Ammon's horn (tissue), 1 donor: ENCODE measurements around the gene NPPC.
"Not testable (repeated sequence)": the region's sequence is repeated elsewhere in the genome, so short reads cannot be mapped to it uniquely, and the experiment has no call there.

Experiments used
- DNase-seq: peaks from one replicate; pipeline ENCODE4 v3.0.0-alpha.2; 2016; ENCODE audit warnings: low spot score

NPPC gene, protein sequence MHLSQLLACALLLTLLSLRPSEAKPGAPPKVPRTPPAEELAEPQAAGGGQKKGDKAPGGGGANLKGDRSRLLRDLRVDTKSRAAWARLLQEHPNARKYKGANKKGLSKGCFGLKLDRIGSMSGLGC

DNA sequence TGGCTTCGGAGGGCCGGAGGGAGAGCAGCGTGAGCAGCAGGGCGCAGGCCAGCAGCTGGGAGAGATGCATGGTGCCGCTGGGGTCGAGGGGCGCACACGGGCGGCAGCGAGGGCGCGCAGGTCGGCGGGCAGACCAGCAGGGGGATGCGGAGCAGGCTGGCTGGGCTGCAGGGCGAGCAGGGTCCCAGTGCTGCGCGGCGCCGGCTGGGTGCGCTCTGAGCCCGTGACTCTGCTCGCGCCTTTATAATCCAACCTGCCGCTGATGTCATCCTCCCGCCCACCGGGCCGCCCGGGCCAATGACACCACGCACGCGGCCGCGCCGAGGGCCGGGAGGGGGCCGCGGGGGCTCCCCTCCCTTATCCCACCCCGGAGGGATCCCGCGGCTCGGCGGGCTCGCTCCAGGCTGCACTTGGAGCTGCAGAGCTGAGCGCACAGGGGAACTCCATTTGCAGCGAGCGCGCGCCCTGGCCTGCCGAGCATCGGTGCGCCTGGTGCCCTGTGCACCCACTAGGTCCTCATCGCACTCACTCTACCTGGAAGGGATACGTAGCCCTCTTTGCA, at the start of gene NPPC:
Gene NPPC, minus strand, starts transcription at position 217 of the 562 bp plus-strand sequence. Its CDS starts 147 bp downstream, at position 70.
- DNase-seq, result peak; percentile 81

DNA sequence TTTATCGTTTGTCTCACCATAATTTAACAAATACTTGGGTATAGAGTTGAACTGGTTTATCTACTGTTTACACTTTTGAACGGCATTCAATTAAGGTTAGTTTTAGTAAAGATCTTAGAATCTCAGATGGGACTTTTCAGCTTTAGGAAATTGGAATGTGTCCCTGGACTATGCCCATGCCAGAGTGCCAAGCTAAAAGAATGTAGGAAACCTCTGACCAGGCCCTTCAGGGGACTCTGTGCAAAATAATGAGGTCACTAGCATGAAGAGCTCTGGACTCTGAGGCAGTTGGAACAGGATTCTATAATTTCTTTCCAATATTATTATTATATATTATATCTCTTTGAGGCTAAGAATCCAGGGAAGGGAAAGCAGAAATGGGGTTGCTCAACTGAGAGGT, 48.8 kb upstream of the NPPC start:
- DNase-seq, result no peak

DNA sequence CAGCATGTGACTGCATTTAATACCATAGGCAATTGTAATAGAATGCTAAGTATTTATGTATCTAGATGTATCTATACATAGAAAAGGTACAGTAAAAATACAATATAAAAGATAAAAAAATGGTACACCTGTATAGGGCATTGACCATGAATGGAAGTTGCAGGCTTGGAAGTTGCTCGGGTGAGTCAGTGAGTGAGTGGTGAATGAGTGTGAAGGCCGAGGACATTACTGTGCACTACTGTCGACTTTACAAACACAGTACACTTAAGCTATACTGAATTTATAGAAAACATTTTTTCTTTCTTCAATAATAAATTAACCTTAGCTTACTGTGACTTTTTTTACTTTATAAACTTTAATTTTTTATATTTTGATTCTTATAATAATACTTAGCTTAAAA, 44.3 kb upstream of the NPPC start:
- DNase-seq, result no peak

DNA sequence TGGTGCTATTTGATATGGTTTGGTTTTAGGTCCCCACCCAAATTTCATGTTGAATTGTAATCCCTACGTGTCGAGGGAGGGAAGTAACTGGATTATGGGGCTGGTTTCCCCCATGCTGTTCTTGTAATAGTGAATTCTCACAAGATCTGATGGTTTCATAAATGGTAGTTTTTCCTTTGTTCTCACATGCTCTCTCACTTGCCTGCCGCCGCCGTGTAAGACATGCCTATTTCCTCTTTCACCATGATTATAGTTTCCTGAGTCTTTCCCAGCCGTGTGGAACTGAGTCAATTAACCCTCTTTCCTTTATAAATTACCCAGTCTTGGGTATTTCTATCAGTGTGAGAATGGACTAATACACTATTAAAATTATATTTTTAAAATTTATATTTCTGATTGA, 42.6 kb upstream of the NPPC start:
- no peak for DNase-seq

DNA sequence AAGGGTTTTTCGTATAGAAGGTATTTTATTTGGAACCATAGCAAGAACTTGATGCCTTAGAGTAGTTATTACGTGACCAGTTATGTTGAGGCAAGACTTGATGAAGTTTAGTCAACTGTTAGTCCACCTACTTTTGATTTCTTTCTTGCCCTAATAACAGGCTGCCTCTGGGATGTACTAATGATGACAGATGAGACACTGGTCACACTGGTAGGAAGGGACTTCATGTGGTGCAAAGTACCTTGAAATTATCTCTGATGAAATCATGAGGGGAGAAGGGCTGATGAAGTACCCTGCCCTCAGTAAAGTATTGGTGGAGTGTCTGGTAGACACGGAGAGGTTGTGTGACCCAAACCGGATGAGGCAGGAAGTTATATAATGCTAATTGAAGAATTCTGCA, 40.7 kb upstream of the NPPC start:
- no peak for DNase-seq

DNA sequence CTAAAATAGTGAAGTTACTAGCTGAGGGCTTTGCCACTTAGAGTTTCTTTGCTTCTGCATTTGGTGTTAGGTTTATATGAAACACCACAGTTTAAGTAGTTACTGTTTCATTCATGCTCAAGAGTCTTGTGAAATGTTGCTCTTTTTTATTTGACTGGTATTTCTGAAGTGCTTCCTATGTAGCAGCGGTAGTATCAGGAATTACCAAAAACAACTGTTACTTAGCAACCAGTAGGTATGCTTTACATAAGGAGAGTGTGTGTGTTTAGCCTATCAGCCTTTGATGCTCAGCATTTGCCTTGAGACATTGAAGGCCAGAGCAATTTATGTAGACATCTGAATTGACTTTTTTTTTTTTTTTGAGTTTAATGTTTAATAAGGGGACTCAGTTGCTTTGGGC, 38.9 kb upstream of the NPPC start:
- no peak for DNase-seq

DNA sequence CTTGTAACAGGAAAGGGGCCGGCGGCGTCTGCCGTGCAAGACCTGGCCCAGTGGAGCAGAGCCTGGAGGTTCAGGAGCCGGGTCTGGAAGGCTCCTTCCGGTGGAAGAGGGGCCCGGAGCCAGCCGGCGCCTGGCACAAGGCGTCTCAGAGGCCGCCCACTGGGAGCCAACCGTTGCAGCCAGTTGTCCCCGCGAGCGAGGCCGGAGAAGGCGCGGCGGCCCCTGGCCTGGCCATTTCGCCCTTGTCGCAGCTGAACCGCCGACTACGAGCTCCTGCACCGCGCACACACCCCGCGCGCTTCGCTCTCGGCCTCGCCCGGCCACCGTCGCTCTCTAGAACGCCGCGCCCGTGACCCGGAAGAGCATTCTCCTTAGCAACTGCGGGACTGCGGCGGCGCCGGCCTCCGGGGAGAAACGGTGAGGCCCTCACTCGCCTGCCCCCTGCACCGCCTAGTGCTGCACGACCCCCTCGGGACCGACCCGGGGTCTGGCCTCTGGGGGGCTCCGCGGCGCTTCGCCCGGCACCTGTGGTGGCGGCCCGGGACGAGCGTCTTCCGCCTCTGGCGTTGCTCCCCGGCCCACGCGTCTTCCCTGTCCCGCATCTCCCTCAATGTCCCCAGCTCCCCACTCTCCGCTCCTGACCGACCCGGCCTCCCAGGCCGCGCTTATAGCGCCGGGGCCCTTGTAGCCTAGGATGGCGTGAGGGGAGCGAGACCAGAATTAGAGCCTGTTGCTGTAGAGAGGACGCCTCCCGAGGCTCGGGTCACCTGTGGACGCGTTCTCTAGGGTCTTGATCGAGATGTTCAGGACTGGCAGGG, 35.4 kb upstream of the NPPC start, which contains the start of gene DIS3L2:
Gene DIS3L2, plus strand, starts transcription at position 365 of the 818 bp plus-strand sequence. CDS start 53,215 bp downstream, outside the sequence.
- DNase-seq, result peak; percentile 88

DNA sequence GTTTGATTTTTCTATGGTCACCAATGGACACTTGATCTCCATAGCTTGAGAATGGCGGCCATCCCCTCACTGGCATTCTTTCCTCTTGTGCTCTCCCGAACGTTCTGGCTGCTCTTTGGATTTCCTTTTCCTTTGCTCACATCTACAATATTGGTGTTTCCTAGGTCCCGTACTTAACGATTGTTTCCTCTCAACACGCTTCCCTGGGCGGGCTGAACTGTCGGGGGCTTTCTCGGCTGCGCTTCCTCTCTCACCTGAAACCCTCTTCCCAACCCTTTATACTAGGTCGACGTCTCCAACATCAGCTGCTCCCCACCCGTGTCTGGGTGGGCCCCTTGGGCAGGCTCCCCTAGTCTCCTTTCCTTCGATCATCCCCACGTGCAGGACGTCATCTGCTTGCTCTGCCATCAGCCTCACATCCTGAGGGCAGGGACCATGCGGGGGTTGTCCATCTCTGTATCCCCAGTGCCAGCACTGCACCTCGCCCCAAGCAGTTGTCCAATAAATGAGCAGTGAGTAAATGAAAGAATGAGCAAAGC, 34.7 kb upstream of the NPPC start:
- DNase-seq, result no peak

DNA sequence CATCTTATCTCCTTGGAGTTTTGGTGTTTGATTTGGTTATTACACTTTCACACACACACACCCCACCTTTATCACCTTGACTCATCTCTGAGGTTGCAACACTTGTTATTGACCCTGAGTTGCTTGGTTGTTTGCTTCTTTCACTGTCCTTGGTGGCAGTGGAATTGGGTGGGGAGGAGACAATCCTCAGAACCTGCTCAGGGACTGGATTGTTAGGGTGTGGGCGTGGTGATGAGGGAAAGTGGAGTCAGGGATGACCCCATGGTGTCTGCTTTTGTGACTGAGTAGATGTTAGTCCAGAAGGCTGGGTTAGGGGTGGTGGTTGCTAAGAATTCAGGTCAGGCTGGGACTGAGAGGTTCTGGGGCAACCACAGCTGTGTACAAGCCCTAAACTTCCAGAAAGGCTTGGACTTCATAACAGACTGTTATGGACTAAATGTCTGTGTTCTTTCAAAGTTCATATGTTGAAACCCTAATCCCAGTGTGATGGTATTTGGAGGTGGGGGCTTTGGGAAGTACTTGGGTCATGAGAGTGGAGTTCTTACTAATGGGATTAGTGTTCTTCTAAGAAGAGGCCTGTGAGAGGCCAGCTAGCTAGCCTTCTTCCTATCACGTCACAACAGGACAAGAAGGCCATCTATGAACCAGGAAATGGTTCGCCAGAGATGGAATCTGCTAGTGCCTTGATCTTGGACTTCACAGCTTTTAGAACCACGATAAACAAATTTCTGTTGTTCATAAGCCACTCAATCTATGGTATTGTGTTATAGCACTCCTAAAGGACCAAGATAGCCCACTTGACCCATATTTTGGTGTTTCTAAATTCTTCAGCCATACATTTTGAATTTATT, 31.9 kb upstream of the NPPC start:
- DNase-seq, result no peak

DNA sequence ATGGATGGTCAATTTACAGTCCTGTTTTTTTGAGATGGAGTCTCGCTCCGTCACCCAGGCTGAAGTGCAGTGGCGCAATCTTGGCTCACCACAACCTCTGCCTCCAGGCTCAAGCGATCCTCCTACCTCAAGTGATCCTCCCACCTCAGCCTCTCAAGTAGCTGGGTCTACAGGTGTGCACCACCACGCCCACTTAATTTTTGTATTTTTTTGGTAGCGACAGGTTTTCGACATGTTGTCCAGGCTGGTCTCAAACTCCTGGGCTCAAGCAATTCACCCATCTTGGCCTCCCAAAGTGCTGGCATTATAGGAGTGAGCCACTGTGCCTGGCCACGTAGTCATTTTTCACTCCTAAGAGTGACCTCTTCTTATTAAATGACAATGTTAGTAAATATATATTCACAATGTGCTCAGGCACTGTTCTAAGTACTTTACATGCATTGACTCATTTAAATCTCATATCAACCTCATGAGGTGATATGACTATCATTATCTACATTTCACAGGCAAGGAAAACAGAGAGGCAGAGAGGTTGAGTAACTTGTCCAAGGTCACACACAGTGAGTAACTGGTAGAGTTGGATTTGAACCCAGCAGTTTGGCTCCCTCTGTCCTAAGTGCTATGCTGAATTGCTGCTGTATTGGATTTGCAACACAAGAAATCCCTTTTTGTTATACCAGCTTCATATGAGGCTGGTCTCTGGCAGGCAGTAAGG, 29.7 kb upstream of the NPPC start:
- DNase-seq, result no peak

DNA sequence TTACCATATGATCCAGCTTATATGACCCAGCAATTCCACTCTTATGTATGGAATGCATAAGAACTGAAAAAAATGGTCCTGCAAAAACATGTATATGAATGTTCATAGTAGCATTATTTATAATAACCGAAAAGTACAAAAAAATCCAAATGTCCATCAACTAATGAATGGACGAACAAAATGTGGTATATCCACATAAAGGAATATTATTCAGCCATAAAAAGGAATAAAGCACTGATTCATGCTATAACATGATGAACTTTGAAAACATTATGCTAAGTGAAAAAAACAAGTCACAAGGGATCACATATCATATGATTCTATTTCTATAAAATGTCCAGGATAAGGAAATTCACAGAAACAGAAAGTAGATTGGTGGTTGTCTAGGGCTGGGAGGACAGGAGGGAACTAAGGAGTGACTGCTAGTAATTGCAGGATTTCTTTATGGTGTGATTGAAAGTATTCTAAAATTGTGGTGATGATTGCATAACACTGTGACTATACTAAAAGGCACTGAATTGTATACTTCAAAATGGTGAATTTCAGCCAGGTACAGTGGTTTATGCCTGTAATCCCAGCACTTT, 25.3 kb upstream of the NPPC start:
- no peak for DNase-seq

DNA sequence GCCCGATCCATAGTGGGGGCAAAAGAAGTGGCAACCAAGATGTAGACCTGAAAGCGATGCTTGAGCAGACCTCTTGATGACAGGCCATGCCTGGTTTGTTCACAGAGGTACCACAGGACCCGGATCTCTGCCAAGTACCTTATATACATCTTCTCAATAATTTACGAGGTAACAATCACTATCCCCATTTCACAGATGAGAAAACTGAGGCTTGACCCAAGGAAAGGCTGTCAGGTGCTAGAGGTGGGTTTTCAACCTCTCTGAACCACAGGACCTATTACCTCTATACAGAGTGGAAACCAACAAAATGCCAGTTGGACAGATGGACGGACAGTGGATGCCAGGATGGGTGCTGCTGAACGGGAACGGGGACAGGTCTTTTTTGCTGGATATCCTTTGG, 21.5 kb upstream of the NPPC start:
- no peak for DNase-seq

DNA sequence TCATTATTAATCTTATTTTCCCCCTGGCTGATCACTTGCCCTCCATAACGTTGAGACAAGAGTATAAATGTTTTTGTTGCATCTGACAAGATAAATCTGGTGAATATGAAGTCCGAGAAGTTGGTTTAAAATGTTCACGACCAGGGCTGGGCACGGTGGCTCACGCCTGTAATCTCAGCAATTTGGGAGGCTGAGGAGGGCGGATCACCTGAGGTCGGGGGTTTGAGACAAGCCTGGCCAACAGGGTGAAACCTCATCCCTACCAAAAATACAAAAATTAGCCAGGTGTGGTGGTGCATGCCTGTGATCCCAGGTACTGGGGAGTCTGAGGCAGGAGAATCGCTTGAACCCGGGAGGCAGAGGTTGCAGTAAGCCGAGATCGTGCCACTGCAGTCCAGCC, 20.9 kb upstream of the NPPC start:
- not testable (repeated sequence) for DNase-seq

DNA sequence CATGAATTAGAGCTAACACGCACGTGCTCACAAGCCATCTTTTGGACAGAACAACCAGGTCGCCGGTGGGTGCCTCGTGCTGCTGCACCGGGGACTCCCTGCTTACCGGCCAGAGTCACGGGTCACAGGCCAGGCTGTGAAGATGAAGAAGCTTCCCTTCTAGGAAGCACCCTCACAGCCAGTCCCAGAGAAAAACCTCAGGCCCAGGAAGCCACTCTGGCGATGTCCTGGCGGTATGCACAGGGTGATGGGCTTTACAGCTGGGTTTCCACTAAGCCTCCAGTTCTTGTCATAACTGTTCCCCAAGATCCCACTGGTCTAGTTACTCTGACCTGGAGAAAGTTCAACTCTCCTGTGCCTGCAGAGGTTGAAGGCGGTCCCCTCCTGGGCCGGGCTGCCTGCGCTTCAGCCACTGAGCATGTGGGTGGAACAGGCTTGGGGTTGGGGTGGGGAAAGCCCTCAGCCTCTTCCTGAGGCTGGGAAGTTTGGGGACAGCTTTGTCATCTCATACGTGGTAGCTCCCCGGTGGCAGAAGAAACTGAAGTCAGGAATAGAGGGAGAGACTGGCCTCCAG, 20.1 kb upstream of the NPPC start:
- no peak for DNase-seq

DNA sequence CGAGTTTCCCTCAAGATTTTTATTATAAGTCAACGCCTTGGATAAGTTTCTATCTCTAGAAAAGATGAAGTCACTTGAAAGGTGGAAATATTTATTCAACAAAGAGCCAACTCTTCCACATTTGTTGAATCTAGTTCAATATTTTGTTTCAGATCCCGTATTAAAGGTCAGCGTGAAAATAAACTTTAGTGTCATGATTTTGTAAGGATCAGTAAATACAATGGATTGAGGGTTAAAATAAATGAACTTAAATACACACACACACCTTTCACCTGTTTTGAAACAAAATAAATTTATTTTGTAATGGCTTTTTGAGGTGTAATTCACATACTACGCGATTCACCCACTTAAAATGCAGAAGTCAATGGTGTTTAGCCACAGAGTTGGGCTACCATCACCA, 16.0 kb upstream of the NPPC start:
- no peak for DNase-seq

DNA sequence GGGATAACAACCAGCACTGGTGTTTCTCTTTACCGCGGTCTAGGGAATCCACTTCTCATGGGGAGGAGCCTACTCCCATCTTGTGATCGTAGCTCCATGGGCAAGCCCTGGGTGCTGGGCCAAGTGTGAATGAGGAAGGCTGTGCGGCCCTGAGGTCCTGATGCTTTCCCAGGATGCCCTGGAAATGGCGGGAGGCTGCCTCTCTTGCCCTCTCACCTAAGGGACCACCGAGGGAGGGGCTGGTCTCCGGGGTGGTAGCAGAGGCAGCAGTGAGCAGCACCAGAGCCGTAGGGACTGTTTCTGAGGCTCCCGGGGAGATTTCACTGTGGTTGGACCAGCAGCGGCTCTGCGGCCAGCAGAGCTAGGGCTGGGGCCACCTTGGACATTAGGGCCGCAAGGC, 15.5 kb upstream of the NPPC start:
- no peak for DNase-seq

DNA sequence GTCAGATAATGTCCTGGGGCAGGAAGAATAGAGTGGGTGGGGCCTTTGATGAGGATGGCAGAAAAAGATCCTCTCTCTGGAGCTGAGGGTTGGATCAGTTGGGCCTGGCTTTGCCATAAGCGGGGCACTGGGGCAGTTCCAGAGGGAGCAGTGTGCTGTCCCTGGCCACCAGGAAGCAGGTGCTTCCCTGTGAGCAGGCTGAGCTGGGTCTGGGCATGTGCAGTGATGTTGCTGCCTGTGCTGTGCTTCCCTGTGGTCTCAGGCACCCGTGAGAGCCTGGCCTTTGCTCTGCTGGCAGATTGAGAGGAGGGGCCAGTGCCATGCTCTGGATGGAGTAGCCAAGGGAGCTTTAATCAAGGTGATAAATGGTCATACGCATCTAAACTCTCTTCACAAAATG, 14.6 kb upstream of the NPPC start:
- no peak for DNase-seq

DNA sequence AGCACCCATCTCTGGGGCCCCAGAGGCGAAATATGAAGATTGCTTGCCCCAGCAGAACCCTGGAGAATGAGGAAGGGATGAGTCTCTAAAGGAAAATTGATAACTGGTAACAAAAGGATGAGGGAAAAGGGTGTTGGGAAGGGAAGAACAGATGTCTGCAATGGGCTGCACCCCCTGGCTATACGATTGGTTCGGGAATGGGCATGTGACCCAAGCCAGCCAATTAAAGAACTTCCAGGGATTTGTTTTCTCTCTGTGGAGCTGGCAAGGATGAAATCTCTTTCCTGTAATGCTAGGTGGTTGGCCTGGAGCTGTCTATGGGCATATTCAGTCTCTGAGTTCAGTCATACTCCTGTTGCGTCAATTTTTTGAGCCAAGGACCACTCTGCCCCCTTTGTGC, 12.8 kb upstream of the NPPC start:
- no peak for DNase-seq

DNA sequence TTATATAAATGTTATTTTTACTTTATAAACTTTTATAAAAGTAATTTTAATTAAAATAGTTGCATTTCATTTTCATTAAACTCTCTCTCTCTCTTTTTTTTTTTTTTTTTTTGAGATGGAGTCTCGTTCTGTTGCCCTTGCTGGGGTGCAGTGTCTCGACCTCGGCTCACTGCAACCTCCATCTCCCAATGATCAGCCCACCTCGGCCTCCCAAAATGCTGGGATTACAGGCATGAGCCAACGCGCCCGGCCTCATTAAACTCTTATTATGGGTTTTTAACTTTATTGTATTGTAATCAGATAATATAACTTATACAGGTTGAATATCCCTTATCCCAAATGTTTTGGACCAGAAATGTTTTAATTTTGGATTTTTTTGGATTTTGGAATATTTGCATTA, 10.9 kb upstream of the NPPC start:
- no peak for DNase-seq

DNA sequence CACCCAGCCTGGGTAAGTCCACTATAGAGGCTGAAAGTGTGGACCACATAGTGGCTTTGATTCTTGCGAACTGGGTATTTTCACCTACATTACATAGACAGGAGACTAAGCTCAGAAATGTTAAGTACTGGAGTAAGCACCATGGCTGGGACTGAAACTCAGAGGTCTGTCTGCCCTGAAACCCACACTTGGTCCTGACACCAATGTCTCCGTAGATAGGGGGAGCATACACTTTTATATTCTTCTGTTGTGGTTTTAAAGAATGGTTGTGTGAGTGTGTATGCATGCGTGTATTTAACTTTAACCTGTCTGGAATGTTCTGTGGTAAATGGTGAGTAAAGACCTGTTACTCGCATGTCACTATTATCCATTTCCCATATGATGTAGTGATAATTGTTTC, 10.3 kb upstream of the NPPC start:
- no peak for DNase-seq

DNA sequence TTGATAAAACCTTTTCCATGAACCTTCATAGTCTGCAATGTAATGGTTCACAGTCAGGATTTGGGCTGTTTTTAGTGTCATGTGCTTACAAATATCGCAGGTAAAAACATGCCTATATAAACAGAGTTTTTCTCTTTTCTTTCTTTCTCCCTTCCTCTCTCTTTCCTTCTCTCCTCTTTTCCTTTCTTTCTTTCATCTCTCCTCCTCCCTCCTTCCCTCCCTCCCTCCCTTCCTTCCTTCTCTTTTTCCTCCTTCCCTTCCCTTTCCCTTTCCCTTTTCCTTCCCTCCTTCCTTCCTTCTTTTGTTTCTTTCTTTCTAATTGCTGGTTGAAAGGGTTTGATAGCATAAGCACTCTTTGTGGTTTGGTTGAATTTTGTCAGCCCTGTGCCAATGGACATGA, 9.6 kb upstream of the NPPC start:
- DNase-seq, result no peak
